ENCODE data around the gene OR2S2.

DNA sequence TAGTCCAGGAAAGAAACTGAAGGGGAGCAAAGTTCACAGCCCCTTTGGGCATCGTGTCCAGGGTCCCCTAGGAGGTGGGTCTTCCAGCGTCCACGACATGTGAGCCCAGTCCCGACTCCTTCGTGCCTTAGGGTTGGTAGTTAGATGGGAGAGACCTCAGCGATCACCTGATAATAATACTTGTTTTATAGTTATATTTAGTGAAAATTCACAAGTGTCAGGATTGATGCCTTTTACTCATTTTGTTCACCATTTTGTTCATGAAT is 28.6 kb downstream of the OR2S2 start:
- TF ChIP-seq POLR2AphosphoS5 (IDR thresholded peaks at IDR 0.05; ENCODE audit: low read depth, low read length) (no peak), SIN3A (IDR thresholded peaks at IDR 0.05; ENCODE audit: borderline replicate concordance, insufficient read depth, low read length) (no peak)
- TF ChIP-seq, protein P1, sequence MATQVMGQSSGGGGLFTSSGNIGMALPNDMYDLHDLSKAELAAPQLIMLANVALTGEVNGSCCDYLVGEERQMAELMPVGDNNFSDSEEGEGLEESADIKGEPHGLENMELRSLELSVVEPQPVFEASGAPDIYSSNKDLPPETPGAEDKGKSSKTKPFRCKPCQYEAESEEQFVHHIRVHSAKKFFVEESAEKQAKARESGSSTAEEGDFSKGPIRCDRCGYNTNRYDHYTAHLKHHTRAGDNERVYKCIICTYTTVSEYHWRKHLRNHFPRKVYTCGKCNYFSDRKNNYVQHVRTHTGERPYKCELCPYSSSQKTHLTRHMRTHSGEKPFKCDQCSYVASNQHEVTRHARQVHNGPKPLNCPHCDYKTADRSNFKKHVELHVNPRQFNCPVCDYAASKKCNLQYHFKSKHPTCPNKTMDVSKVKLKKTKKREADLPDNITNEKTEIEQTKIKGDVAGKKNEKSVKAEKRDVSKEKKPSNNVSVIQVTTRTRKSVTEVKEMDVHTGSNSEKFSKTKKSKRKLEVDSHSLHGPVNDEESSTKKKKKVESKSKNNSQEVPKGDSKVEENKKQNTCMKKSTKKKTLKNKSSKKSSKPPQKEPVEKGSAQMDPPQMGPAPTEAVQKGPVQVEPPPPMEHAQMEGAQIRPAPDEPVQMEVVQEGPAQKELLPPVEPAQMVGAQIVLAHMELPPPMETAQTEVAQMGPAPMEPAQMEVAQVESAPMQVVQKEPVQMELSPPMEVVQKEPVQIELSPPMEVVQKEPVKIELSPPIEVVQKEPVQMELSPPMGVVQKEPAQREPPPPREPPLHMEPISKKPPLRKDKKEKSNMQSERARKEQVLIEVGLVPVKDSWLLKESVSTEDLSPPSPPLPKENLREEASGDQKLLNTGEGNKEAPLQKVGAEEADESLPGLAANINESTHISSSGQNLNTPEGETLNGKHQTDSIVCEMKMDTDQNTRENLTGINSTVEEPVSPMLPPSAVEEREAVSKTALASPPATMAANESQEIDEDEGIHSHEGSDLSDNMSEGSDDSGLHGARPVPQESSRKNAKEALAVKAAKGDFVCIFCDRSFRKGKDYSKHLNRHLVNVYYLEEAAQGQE (IDR thresholded peaks at IDR 0.05; ENCODE audit: insufficient read depth in 1 of 2, low read depth in 2 of 2, low read length in 2 of 2): no peak
